Stimulated activated CD4-positive, alpha-beta T cell treated with anti-CD3 and anti-CD28 coated beads, Interleukin-1b, Interleukin-23, amount 100 ng/mL, for 4 hours (primary cell): ENCODE measurements around the gene TMEM250.
"Not testable (repeated sequence)": the region's sequence is repeated elsewhere in the genome, so short reads cannot be mapped to it uniquely, and the experiment has no call there.

Experiments
- DNase-seq, 2 donors: peaks; one replicate each; pipeline ENCODE4 v3.0.0-alpha.2; 2020; ENCODE audit warnings: low read depth in 2 of 2

The TMEM250 gene

GRCh38 chr9:136118320-136119060, at the start of gene TMEM250:
Gene TMEM250, minus strand, starts transcription at chr9:136118875. Its CDS starts 1,975 bp downstream, at chr9:136116900.
- DNase-seq, result peak; percentile 94 to 96

DNA sequence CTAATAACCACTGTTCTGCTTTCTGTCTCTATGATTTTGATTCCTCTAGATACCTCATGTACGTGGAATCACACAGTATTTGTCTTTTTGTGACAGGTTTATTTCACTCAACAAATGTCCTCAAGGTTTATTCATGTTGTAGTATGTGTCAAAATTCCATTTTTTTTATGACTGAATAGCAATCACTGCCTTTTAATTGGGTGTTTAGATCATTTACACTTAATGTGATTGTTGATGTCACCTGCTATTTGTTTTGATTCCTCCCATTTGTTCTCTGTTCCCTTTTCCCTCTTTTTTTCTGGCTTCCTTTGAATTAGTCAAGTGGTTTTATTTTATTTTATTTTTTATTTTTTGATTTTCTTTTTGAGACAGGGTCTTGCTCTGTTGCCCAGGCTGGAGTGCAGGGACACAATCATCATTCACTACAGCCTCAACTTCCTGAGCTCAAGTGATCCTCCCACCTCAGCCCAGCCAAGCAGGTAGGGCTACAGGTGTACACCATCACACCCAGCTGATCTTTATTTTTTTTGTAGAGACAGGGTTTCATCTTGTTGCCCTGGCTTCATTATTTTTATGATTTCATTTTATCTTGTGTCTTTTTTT, 44.7 kb upstream of the TMEM250 start:
- no peak for DNase-seq

- no peak for DNase-seq
Measured at GRCh38 chr9:136160995-136161610, 42.4 kb upstream of the TMEM250 start.

GRCh38 chr9:136160381-136160841, 41.7 kb upstream of the TMEM250 start:
- DNase-seq, result no peak

DNA sequence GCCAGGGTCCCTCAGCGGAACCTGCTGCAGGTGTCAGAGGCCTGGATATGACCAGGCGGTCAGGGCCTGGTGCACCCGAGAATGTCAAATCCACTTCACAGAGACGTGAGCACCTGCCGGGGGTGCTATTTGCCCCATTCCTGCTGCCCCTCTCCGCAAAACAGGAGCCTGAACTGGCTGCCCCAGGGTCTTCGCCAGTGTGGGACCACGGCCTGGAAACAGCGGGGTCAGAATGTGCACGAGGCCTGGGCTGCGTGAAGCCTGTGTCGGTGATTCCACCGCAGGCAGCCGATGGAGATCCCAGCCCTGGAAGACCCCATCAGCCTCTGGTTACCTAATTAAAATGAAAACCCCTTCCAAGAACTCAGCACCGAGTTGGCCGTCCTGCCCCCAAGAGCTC, 41.2 kb upstream of the TMEM250 start:
- DNase-seq, result no peak

- no peak for DNase-seq
Measured at GRCh38 chr9:136157477-136158265, 39.0 kb upstream of the TMEM250 start.

DNA sequence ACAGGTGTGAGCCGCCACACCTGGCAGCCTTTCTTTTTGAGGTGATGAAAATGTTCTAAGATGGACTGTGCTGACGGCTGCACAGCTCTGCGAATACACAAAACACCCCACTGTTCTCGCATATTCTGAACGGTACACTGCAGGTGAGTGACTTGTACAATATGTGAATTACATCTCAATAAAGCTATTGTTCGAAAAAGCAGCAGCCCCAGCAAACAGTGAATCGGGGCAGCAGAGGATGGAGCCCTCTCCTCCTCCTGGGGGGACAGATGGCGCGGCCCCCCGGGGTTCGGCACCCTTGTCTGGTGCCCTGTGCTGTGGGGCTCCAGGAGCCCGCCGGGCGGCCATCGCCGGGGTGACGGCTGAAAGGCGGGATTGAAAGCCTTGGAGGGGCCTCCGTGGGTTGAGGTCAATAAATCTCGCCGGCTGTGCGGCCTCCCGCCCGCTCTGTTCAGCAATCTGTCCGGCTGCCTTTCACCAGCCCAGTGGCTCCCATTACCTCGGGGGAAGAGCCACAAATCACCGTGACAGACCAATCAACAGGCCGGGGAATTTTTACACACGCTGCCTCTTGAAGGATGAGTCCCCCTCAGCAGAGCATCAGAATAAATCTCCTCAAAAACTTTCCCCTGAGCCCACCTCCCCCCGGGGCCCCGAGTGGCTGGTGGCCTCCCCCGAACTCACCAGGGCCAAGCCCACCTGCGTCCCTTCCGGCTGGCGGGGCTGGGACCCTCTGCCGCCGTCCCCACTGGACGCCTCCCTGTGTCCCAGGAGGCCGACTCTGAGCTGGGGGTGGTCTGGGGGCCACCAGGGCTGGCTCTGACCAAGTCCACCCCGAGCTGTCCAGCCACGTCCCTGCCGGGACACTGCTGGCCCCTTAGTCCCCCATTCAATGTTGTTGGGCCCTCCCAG, 37.8 kb upstream of the TMEM250 start:
- no peak for DNase-seq

- no peak for DNase-seq
Measured at GRCh38 chr9:136155576-136155975, 36.9 kb upstream of the TMEM250 start.

GRCh38 chr9:136154943-136155342, 36.3 kb upstream of the TMEM250 start:
- no peak for DNase-seq

GRCh38 chr9:136153381-136154065, 34.8 kb upstream of the TMEM250 start:
- DNase-seq, result no peak

GRCh38 chr9:136152931-136153330, 34.3 kb upstream of the TMEM250 start:
- DNase-seq, result no peak

DNA sequence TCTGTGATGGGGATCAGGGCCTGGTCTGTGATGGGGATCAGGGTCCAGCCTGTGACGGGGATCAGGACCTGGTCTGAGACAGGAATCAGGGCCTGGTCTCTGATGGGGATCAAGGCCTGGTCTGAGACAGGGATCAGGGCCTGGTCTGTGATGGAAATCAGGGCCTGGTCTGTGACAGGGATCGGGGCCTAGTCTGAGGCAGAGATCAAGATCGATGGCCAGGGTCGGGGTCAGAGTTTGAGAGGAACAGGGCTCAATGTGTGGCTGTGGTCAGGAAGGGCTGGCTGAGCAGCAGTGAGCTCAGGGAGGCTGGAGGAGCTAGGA, 33.8 kb upstream of the TMEM250 start:
- no peak for DNase-seq

DNA sequence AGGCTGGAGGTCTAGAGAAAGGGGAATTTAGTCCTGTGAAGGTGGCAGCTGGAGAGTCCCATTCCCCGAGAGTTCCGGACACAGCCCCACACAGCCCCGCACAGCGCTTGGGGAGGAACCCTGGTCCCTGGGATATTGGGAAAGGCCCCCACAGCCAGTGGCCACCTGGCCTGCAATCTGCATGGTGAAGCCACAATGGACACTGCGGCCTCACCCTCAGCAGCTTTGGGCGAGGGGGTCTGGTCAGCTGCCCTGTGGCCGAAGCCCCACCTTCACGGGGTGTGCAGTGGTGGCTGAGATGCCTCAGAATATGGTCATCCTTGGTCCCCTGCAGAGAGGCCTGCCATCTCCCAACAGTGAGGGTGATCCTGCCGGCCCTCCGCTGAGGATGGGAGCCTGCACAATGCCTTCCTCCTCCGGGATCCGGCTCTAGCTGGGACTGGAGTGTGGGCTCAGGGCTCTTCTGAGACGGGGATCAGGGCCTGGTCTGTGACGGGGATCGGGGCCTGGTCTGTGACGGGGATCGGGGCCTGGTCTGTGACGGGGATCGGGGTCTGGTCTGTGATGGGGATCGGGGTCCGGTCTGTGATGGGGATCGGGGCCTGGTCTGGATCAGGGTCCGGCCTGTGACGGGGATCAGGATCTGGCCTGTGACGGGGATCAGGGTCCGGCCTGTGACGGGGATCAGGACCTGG, 33.3 kb upstream of the TMEM250 start:
- DNase-seq, result no peak

DNA sequence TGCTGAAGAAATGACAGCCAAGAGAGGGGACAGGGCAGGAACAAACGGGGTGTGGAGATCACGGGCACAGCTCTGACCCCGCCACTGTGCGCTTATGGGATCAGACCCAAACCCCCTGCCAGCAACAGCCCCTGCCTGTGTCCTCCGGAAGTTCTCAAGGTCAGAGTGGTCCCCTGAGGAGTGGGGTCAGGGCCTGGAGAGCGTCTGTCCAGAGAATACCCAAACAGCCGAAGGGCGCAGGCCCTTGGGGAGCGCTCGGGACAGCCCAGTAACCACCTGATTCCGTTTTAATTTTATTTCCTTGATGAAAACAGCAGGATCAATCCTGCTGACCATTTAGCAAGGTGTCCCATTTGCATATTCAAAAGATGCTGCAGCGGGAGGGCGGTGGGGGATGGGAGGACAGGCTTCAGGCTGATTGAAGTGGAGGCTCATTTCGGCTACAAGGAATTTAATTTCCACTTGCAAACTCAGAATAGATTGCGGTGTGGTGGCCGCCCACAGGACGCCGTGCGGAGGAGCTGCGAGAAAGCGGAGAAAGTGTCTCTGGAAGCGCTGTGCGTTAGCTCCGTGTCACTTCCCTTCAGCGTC, 32.6 kb upstream of the TMEM250 start:
- no peak for DNase-seq

- DNase-seq, result not testable (repeated sequence)
Measured at GRCh38 chr9:136150664-136151213, 32.1 kb upstream of the TMEM250 start.

DNA sequence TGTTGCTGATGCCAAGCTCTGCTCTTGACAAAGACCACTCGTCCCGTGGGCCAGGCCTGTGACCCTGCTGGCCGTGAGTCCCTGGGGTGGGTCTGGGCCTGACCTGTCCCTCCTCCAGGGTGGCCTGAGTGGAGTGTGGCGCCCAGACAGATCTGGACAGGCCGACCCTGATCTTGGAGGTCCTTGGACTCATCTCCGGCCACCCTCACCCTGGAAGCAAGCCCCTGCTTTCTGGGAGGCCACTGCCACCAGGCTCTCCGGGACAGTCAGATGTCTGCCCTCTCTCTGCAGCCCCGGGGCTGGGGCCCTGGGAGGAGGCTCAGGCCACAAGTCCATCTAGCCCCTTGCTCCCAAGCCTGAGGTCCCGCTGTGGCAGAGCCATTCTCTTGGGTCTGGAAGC, 31.2 kb upstream of the TMEM250 start:
- DNase-seq, result no peak

DNA sequence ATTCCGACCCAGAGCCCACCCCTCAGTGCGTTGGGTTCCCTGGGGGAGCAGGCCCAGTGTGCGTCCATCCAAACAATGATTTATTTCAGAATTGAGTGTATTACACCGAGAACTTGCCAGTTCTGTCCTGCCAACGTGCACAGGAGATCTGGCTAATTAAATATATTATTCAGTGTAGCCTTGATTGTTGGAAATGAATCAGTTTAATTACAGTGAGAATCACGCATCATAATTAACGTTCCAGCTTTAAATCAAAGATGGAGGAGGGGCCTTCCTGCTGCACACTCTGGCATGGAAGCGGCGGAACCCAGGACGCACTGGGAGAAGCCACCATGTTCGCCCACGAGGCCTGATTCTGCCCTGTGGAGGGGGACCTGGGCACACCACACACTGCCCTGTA, 30.7 kb upstream of the TMEM250 start:
- DNase-seq, result no peak

GRCh38 chr9:136148766-136149165, 30.1 kb upstream of the TMEM250 start:
- no peak for DNase-seq
